Nephron progenitor cell (in vitro differentiated cells): ENCODE data around the gene GLMN.
"Not testable (repeated sequence)": the region's sequence is repeated elsewhere in the genome, so short reads cannot be mapped to it uniquely, and the experiment has no call there.

Experiments used
- DNase-seq: peaks from one replicate; pipeline ENCODE4 v3.0.0; 2021
- H3K27ac Mint-ChIP-seq: 2 replicates; pipeline ENCODE4 v1.8.0; 2021; ENCODE audit warnings: mild to moderate bottlenecking, moderate library complexity, mixed read lengths
- H3K27me3 Mint-ChIP-seq: 2 replicates; pipeline ENCODE4 v1.8.0; 2021; ENCODE audit warnings: mild to moderate bottlenecking, low read depth, mixed read lengths; ENCODE audit not compliant: poor library complexity
- H3K36me3 Mint-ChIP-seq: 2 replicates; pipeline ENCODE4 v1.8.0; 2021; ENCODE audit warnings: low read depth, mixed read lengths
- H3K4me1 Mint-ChIP-seq: 2 replicates; pipeline ENCODE4 v1.8.0; 2021; ENCODE audit warnings: mixed read lengths
- H3K4me3 Mint-ChIP-seq: 2 replicates; pipeline ENCODE4 v1.8.0; 2021; ENCODE audit warnings: mild to moderate bottlenecking, moderate library complexity, mixed read lengths
- H3K9me3 Mint-ChIP-seq: 2 replicates; pipeline ENCODE4 v1.8.0; 2021; ENCODE audit warnings: mild to moderate bottlenecking, moderate library complexity, mixed read lengths
- TF ChIP-seq, protein P1 (sequence below): fragments of 200-600 bp; sonication (generic); IDR thresholded peaks from 2 replicates; pipeline ENCODE4 v1.5.0; 2021; ENCODE audit warnings: antibody characterized with exemption

Gene GLMN

DNA sequence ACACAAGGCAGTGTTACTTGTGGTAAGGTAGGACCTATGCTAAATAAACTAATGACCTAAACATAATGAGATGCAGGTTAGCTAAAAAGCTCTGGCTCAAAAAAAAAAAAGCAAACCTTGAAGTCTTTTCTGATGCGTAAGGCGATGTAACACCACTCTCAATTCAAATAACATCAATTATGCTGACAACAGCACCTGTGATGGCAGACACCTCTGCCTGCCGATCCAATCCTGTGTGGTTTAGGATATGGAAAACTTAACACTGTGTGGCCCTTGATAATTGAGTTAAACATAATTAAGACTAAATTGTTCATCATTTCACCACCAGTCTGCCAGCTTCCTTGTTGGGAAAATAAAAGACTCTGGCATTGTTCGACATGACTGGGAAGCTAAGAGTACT lies 9.2 kb upstream of the GLMN start:
- Mint-ChIP-seq H3K9me3 (no peaks in the 10 kb centered on the region), H3K36me3 (peaks cover 69% of the 10 kb centered on the region), H3K27me3 (peaks cover 3% of the 10 kb centered on the region), H3K27ac (no peak overlapping the region), H3K4me3 (no peak overlapping the region), H3K4me1 (no peaks in the 10 kb centered on the region)
- TF ChIP-seq, protein P1, sequence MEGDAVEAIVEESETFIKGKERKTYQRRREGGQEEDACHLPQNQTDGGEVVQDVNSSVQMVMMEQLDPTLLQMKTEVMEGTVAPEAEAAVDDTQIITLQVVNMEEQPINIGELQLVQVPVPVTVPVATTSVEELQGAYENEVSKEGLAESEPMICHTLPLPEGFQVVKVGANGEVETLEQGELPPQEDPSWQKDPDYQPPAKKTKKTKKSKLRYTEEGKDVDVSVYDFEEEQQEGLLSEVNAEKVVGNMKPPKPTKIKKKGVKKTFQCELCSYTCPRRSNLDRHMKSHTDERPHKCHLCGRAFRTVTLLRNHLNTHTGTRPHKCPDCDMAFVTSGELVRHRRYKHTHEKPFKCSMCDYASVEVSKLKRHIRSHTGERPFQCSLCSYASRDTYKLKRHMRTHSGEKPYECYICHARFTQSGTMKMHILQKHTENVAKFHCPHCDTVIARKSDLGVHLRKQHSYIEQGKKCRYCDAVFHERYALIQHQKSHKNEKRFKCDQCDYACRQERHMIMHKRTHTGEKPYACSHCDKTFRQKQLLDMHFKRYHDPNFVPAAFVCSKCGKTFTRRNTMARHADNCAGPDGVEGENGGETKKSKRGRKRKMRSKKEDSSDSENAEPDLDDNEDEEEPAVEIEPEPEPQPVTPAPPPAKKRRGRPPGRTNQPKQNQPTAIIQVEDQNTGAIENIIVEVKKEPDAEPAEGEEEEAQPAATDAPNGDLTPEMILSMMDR: no peak
- no peak for DNase-seq

DNA sequence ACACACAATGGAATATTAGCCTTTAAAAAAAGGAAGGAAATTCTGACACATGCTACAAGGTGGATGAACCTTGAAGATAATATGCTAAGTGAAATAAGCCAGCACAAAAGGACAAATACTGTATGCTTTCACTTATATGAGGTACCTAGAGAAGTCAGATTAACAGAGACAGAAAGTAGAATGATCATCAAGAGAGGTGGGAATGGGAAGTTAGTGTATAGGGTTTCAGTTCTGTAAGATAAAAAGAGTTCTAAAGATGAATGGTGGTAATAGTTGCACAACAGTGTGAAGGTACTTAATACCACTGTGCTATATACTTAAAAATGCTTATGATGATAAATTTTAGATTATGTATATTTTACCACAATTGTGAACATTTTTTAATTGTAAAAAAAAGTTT lies 7.2 kb upstream of the GLMN start:
- Mint-ChIP-seq H3K9me3 (no peaks in the 10 kb centered on the region), H3K27me3 (peaks cover 3% of the 10 kb centered on the region), H3K27ac (no peak overlapping the region), H3K36me3 (peaks cover 63% of the 10 kb centered on the region), H3K4me3 (no peak overlapping the region), H3K4me1 (peaks cover 5% of the 10 kb centered on the region)
- TF ChIP-seq, protein P1: no peak
- no peak for DNase-seq

DNA sequence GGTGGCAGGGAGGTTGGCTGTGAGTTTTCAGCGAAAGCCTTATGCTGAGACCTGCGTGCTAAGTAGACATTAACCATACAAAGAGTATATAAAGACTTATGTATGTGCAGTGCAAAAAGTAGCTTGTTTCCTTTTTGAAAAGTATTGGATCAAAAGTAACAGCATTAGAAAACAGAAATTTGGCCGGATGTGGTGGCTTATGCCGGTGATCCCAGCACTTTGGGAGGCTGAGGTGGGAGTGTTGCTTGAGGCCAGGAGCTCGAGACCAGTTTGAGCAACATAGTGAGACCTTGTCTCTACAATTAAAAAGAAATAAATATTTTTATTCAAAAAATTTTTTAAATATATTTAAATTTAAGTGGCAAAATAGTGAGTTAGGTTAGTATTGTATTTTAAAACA lies 2.2 kb upstream of the GLMN start:
- peak overlapping the region; percentile 50 for H3K4me3 Mint-ChIP-seq
- no peaks in the 10 kb centered on the region for H3K9me3 Mint-ChIP-seq
- no peaks in the 10 kb centered on the region for H3K27me3 Mint-ChIP-seq
- TF ChIP-seq, protein P1: no peak
- DNase-seq: no peak
- H3K36me3 Mint-ChIP-seq: peaks cover 46% of the 10 kb centered on the region
- H3K27ac Mint-ChIP-seq: no peak overlapping the region
- peaks cover 40% of the 10 kb centered on the region for H3K4me1 Mint-ChIP-seq

DNA sequence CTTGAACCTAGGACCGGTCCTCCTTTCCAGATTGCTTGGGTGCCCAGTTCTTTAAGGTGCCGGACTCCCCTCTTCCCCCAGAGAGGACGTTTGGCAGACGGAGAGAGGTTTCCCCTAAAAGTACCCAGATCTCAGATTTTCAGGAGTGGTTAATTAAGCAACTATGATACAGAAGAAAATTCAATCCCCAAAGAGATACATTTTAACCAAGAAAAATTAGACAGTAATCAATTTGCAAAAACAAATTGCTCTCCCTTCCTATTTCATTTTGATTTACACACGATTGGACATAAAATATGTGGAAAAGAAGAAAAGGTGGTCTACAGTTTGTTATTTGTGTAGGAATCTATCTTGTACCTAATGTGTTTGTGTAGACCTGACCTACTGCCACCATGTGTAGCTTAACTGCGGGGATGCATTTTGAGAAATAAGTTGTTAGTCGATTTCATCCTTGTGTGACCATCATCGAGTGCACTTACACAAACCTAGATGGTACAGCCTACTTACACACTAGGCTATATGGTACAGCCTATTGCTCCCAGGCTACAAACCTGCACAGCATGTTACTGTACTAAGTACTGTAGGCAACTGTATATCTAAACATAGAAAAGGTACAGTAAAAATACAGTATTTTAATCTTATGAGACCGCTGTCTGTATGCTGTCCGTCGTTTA lies 827 bp upstream of the GLMN start:
- H3K27me3 Mint-ChIP-seq: no peaks in the 10 kb centered on the region
- peak overlapping the region; percentile 99 for H3K27ac Mint-ChIP-seq
- TF ChIP-seq, protein P1: no peak
- DNase-seq: no peak
- H3K4me1 Mint-ChIP-seq: peaks cover 40% of the 10 kb centered on the region
- H3K4me3 Mint-ChIP-seq: peak overlapping the region; percentile 98
- H3K9me3 Mint-ChIP-seq: no peaks in the 10 kb centered on the region
- peaks cover 47% of the 10 kb centered on the region for H3K36me3 Mint-ChIP-seq

DNA sequence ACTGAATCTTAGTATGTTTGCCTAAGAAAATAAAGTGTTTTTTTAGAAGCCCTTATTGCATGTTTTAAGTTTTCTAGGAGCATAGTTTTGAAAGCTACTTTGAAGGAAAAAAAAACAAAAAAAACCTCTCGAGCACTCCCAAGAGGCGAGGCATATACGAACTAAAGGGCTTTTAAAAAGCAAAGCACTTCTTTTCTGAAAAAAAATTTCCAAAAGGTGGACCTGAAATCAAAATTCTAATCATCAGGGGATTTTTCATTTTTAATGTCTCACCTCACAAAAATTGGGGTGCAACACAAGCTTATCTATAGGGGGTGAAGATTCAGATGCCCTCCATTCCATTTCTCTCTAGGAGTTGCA lies 594 bp downstream of the GLMN start:
- peaks cover 40% of the 10 kb centered on the region for H3K4me1 Mint-ChIP-seq
- peaks cover 52% of the 10 kb centered on the region for H3K36me3 Mint-ChIP-seq
- H3K9me3 Mint-ChIP-seq: peaks cover 4% of the 10 kb centered on the region
- peak overlapping the region; percentile 98 for H3K4me3 Mint-ChIP-seq
- H3K27me3 Mint-ChIP-seq: no peaks in the 10 kb centered on the region
- no peak for DNase-seq
- TF ChIP-seq, protein P1: peak; percentile 16
- H3K27ac Mint-ChIP-seq: peak overlapping the region; percentile 99

DNA sequence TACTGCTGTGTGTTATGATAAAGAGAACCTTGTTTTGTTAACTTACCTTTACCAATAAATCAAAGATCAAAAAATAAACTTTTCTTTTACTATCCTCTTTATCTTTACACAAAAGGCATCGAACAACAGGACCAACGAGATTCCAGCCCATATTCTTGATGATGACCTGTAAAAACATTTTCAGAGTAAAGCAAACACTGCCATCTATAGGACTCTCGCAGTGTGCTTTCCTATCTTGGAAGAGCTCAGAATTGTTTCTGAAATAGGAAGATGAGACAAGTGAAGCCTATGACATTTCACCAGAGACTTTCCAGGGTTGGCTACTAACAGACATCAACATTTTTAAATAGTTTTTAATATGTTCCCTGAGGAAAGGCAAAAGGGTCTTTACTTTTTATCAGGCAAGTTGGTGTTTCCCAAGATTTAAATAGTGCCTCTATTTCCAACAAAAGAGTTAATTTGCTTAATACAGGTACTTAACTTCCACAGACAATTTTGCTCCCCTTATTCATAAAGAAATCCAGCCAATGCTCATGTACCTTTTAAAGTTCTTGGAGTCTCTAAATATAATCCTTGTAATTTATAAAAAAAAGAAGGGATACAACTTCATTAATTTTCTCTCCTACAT lies 7.3 kb downstream of the GLMN start:
- Mint-ChIP-seq H3K27ac (no peak overlapping the region), H3K27me3 (no peaks in the 10 kb centered on the region), H3K4me1 (peaks cover 5% of the 10 kb centered on the region), H3K36me3 (peaks cover 76% of the 10 kb centered on the region), H3K9me3 (peaks cover 4% of the 10 kb centered on the region), H3K4me3 (no peak overlapping the region)
- DNase-seq: no peak
- TF ChIP-seq, protein P1: peak; percentile 52

DNA sequence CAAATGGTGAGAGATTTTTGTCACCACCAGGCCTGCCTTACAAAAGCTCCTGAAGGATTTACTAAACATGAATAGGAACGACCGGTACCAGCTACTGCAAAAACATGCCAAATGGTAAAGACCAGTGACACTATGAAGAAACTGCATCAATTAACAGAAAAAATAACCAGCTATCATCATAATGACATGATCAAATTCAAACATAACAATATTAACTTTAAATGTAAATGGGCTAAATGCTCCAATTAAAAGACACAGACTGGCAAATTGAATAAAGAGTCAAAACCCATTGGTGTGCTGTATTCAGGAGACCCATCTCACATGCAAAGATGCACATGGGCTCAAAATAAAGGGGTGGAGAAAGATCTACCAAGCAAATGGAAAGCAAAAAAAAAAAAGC lies 17.4 kb downstream of the GLMN start:
- H3K27ac Mint-ChIP-seq, H3K4me1 Mint-ChIP-seq, H3K27me3 Mint-ChIP-seq, DNase-seq, H3K4me3 Mint-ChIP-seq: not testable (repeated sequence)
- Mint-ChIP-seq H3K9me3 (peaks cover 50% of the 10 kb centered on the region), H3K36me3 (peaks cover 90% of the 10 kb centered on the region)

DNA sequence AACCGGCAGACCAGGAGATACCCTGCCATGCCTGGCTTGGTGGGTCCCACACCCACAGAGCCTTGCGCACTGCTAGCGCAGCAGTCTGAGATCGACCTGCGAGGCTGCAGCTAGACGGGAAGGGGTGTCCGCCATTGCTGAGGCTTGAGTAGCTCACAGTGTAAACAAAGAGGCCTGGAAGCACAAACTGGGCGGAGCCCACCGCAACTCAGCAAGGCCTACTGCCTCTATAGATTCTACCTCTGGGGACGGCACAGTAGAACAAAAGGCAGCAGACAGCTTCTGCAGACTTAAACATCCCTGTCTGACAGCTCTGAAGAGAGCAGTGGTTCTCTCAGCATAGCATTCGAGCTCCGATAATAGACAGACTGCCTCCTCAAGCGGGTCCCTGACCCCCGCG lies 19.0 kb downstream of the GLMN start:
- H3K27me3 Mint-ChIP-seq, H3K4me3 Mint-ChIP-seq, DNase-seq, H3K27ac Mint-ChIP-seq, H3K4me1 Mint-ChIP-seq: not testable (repeated sequence)
- Mint-ChIP-seq H3K9me3 (peaks cover 43% of the 10 kb centered on the region), H3K36me3 (peaks cover 83% of the 10 kb centered on the region)
